Osteoblast (primary cell): Measurements from ENCODE around the gene CAMTA1. TPM values are rescaled to one million over a fixed set of nuclear protein-coding genes. Genes with fewer than 3 reads are reported as not detected.

Experiments
- DNase-seq: peaks from one replicate; pipeline ENCODE4 v3.0.0; 2011; ENCODE audit warnings: low spot score, mixed read lengths; ENCODE audit not compliant: insufficient read length; ENCODE audit errors: missing footprints
- H2AFZ ChIP-seq: 2 replicates; pipeline ENCODE4 v1.6.0; 2011; ENCODE audit warnings: mild to moderate bottlenecking, low read length
- H3K27ac ChIP-seq: 2 replicates; pipeline ENCODE4 v1.5.1; 2011; ENCODE audit warnings: mild to moderate bottlenecking, low read depth, low read length, moderate library complexity
- H3K27me3 ChIP-seq: 2 replicates; pipeline ENCODE4 v1.6.0; 2012; ENCODE audit warnings: mild to moderate bottlenecking, control low read depth, inconsistent platforms, low read length, moderate library complexity; ENCODE audit not compliant: insufficient read depth
- H3K36me3 ChIP-seq: 2 replicates; pipeline ENCODE4 v1.5.1; 2011; ENCODE audit warnings: mild to moderate bottlenecking, low read length, control low read depth, moderate library complexity; ENCODE audit not compliant: insufficient read depth
- H3K4me1 ChIP-seq: 2 replicates; pipeline ENCODE4 v1.5.1; 2011; ENCODE audit warnings: mild to moderate bottlenecking, low read length, control low read depth, moderate library complexity; ENCODE audit not compliant: insufficient read depth
- H3K4me2 ChIP-seq: 2 replicates; pipeline ENCODE4 v1.6.0; 2011; ENCODE audit warnings: mild to moderate bottlenecking, low read length; ENCODE audit not compliant: insufficient read depth
- H3K4me3 ChIP-seq: fragments of 200-600 bp; sonication (generic); 3 replicates; pipeline ENCODE4 v1.5.1; 2012; ENCODE audit warnings: mild to moderate bottlenecking, low read length, inconsistent platforms; ENCODE audit not compliant: insufficient read depth
- H3K79me2 ChIP-seq: 2 replicates; pipeline ENCODE4 v1.6.0; 2012; ENCODE audit warnings: mild to moderate bottlenecking, low read length, control low read depth, inconsistent platforms; ENCODE audit not compliant: insufficient read depth
- H3K9me3 ChIP-seq: 2 replicates; pipeline ENCODE4 v1.5.1; 2011; ENCODE audit warnings: low read depth, low read length, control low read depth
- H4K20me1 ChIP-seq: 2 replicates; pipeline ENCODE4 v1.6.0; 2012; ENCODE audit warnings: mild to moderate bottlenecking, low read length, control low read depth; ENCODE audit not compliant: insufficient read depth
- total RNA-seq: library from RNA; depleted of rRNA; stranded (reverse); fragments of >200 nt; gene quantifications from 2 replicates; pipeline ENCODE4 v1.2.3, GENCODE V29; 2012
- TF ChIP-seq, protein P1 (sequence below): IDR thresholded peaks from 2 replicates; pipeline ENCODE4 v1.5.1; 2011; ENCODE audit warnings: mild to moderate bottlenecking, low read depth, low read length, moderate library complexity; ENCODE audit errors: extremely low read depth

CAMTA1 gene
- total RNA-seq, 1 donor: 47.4 TPM

DNA sequence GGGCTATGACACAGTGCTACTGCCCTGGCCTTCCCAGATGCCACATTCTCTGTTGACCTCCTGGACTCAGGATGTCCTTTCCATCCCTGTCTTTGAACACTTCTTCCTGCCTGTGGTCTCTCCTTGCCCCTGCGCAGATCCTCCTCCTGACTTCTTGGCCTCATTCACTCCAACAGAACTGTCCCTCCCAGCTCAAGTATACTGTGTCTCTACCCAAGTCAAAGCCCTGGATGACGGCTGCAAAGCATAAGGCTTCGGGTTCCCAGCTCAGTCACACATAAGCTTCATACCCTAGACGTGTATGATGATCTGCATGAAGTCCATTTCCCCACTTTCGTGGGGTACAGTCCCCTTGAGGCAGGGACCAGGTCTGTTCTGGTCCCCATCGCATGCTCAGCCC, 657.7 kb downstream of the CAMTA1 start:
- no peak for DNase-seq

DNA sequence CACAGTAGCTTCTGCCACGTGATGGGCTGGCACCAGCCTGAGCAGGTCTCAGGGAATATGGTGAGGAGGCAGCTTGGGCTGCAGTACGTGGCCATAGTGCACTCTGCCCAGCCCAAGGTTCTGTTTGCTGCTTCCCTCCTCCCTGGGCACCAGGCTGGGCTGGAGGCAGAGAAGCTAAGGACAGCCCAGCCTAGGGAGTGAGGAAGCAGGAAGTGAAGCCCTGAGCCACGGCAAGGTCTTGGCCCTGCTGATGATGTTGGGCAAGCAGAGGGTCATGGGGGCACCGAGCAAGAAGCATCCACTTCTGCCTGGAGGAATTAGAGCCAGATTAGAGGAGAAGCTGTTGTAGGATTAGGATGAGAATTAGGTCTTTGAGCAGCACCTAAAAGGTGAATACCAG, 659.1 kb downstream of the CAMTA1 start:
- H3K4me3 ChIP-seq: no peak overlapping the region

More for the DNA sequence above, 657.7 kb downstream of the CAMTA1 start:
- TF ChIP-seq, protein P1, sequence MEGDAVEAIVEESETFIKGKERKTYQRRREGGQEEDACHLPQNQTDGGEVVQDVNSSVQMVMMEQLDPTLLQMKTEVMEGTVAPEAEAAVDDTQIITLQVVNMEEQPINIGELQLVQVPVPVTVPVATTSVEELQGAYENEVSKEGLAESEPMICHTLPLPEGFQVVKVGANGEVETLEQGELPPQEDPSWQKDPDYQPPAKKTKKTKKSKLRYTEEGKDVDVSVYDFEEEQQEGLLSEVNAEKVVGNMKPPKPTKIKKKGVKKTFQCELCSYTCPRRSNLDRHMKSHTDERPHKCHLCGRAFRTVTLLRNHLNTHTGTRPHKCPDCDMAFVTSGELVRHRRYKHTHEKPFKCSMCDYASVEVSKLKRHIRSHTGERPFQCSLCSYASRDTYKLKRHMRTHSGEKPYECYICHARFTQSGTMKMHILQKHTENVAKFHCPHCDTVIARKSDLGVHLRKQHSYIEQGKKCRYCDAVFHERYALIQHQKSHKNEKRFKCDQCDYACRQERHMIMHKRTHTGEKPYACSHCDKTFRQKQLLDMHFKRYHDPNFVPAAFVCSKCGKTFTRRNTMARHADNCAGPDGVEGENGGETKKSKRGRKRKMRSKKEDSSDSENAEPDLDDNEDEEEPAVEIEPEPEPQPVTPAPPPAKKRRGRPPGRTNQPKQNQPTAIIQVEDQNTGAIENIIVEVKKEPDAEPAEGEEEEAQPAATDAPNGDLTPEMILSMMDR: no peak
- Histone ChIP-seq H3K4me3 (no peak overlapping the region), H3K36me3 (no peaks in the 10 kb centered on the region), H4K20me1 (no peaks in the 10 kb centered on the region), H3K4me1 (no peaks in the 10 kb centered on the region), H3K27me3 (no peaks in the 10 kb centered on the region), H3K27ac (no peak overlapping the region), H3K79me2 (no peaks in the 10 kb centered on the region), H3K4me2 (no peak overlapping the region), H2AFZ (no peak overlapping the region), H3K9me3 (no peaks in the 10 kb centered on the region)

DNA sequence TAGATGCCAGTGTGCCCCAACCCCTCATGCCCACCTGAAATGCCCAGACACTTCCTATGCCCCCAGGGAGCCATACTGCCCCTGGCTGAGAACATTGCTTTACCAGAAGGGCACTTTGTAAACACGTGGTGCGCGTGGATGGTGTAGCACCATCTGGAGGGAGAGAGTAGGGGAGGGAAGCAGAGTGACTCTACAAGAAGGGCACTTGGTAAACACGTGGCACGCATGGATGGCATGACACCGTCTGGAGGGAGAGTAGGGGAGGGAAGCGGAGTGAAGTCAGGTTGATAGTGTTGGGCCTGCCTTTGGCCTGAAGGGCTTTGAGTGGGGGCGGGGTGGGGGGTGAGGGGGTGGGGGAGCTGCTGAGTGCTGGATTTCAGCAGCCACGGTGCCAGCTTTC, 661.8 kb downstream of the CAMTA1 start:
- Histone ChIP-seq H4K20me1 (no peaks in the 10 kb centered on the region), H3K4me3 (no peak overlapping the region), H3K4me2 (no peak overlapping the region), H3K9me3 (no peaks in the 10 kb centered on the region), H3K36me3 (no peaks in the 10 kb centered on the region), H3K4me1 (no peaks in the 10 kb centered on the region), H3K27me3 (no peaks in the 10 kb centered on the region), H3K79me2 (no peaks in the 10 kb centered on the region), H2AFZ (no peak overlapping the region), H3K27ac (no peak overlapping the region)
- TF ChIP-seq, protein P1: no peak
- no peak for DNase-seq

More for the DNA sequence above, 659.1 kb downstream of the CAMTA1 start:
- Histone ChIP-seq H3K4me2 (no peak overlapping the region), H2AFZ (no peak overlapping the region), H3K27me3 (no peaks in the 10 kb centered on the region), H3K27ac (no peak overlapping the region), H3K9me3 (no peaks in the 10 kb centered on the region), H3K79me2 (no peaks in the 10 kb centered on the region), H4K20me1 (no peaks in the 10 kb centered on the region), H3K36me3 (no peaks in the 10 kb centered on the region), H3K4me1 (no peaks in the 10 kb centered on the region)
- DNase-seq: no peak
- TF ChIP-seq, protein P1: no peak

DNA sequence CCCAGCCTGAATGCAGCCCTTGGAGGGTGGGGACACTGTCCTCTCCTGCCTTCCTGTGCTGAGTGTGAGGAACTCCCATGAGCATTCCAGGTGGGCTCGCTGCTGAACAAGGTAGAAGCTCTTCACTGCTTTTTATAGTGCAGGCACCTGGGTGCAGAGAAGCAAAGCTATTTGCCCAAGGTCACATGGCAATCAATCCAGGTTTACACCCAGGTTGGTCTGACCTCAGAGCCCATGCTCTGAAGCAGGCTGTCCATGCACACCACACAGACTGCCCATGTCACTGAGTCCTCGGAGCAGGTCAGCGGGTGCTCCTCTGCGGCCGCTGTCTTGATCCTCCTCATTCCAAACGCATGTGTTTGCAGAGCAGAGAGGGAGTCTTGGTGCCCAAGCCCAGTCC, 662.5 kb downstream of the CAMTA1 start:
- Histone ChIP-seq H3K4me2 (no peak overlapping the region), H3K79me2 (no peaks in the 10 kb centered on the region), H2AFZ (no peak overlapping the region), H3K4me3 (no peak overlapping the region), H3K36me3 (no peaks in the 10 kb centered on the region), H3K27me3 (no peaks in the 10 kb centered on the region), H3K27ac (no peak overlapping the region), H4K20me1 (no peaks in the 10 kb centered on the region), H3K9me3 (no peaks in the 10 kb centered on the region), H3K4me1 (no peaks in the 10 kb centered on the region)
- no peak for DNase-seq
- TF ChIP-seq, protein P1: no peak
